Activated T-cell treated with anti-CD3 and anti-CD28 coated beads, Interleukin-2, amount 50 U/mL, for 72 hours (primary cell): ENCODE results near the gene FKBP6. TPM values are rescaled to one million over a fixed set of nuclear protein-coding genes. Genes with fewer than 3 reads are reported as not detected.
"Not testable (repeated sequence)": the region's sequence is repeated elsewhere in the genome, so short reads cannot be mapped to it uniquely, and the experiment has no call there.

Source experiments
- ATAC-seq, 2 donors: fragments of 150-1000 bp; cut with Tn5 transposase; replicated peaks in 1 of 2; 2 replicates each; pipeline ENCODE4 v1.10.0; 2021; ENCODE audit warnings: moderate library complexity in 2 of 2, mild to moderate bottlenecking in 1 of 2
- DNase-seq, 2 donors: peaks; one replicate each; pipeline ENCODE4 v3.0.0; 2021 to 2022; ENCODE audit warnings: mixed read lengths in 1 of 2
- H3K27ac Mint-ChIP-seq: one replicate; pipeline ENCODE4 v1.8.0; 2022; ENCODE audit warnings: mild to moderate bottlenecking, moderate library complexity, mixed read lengths
- H3K27me3 Mint-ChIP-seq: one replicate; pipeline ENCODE4 v1.8.0; 2022; ENCODE audit warnings: low read depth, mixed read lengths
- H3K36me3 Mint-ChIP-seq, 2 donors: one replicate each; pipeline ENCODE4 v1.8.0; 2022; ENCODE audit warnings: mixed read lengths in 2 of 2, mild to moderate bottlenecking in 1 of 2; ENCODE audit not compliant: insufficient read depth in 2 of 2
- H3K4me1 Mint-ChIP-seq: one replicate; pipeline ENCODE4 v1.8.0; 2022; ENCODE audit warnings: low read depth, mixed read lengths
- H3K4me3 Mint-ChIP-seq, 2 donors: one replicate each; pipeline ENCODE4 v1.8.0; 2022; ENCODE audit warnings: mild to moderate bottlenecking in 2 of 2, mixed read lengths in 2 of 2, moderate library complexity in 2 of 2
- H3K9me3 Mint-ChIP-seq, 2 donors: one replicate each; pipeline ENCODE4 v1.8.0; 2022; ENCODE audit warnings: mixed read lengths in 2 of 2
- total RNA-seq, 2 donors: library from RNA; stranded (reverse); gene quantifications; one replicate each; pipeline ENCODE4 v1.2.3, GENCODE V29; 2022

FKBP6 gene
- total RNA-seq, 2 donors from 2014 or later, result not detected

- H3K27me3 Mint-ChIP-seq, H3K9me3 Mint-ChIP-seq, H3K4me3 Mint-ChIP-seq, DNase-seq, ATAC-seq, H3K27ac Mint-ChIP-seq: not testable (repeated sequence)
- Mint-ChIP-seq H3K36me3 (peaks cover 1 to 14% of the 10 kb centered on the region in 2 donors), H3K4me1 (peaks cover 26% of the 10 kb centered on the region)
These were observed 16.5 kb upstream of the FKBP6 start for GRCh38 chr7:73311421-73311820.

GRCh38 chr7:73312831-73313520, 15.0 kb upstream of the FKBP6 start:
- H3K27ac Mint-ChIP-seq, result no peak overlapping the region
- H3K4me1 Mint-ChIP-seq, result peaks cover 11% of the 10 kb centered on the region
- no peak overlapping the region for H3K4me3 Mint-ChIP-seq
- H3K36me3 Mint-ChIP-seq, result peaks cover 1 to 4% of the 10 kb centered on the region in 2 donors
- H3K9me3 Mint-ChIP-seq, result peaks cover 0 to 1% of the 10 kb centered on the region in 2 donors
- ATAC-seq (no peak), DNase-seq (no peak)
- H3K27me3 Mint-ChIP-seq, result no peaks in the 10 kb centered on the region

GRCh38 chr7:73313521-73313906, 14.4 kb upstream of the FKBP6 start:
- DNase-seq, result no peak
- no peak for ATAC-seq
- Mint-ChIP-seq H3K27ac (no peak overlapping the region), H3K36me3 (peaks cover under 1 to 1% of the 10 kb centered on the region in 2 donors), H3K27me3 (no peaks in the 10 kb centered on the region), H3K9me3 (peaks cover 0 to 1% of the 10 kb centered on the region in 2 donors), H3K4me3 (no peak overlapping the region), H3K4me1 (peaks cover 7% of the 10 kb centered on the region)

- ATAC-seq, result no peak
- DNase-seq, result no peak
- Mint-ChIP-seq H3K27ac (no peak overlapping the region), H3K9me3 (peaks cover 0 to under 1% of the 10 kb centered on the region in 2 donors), H3K4me3 (no peak overlapping the region), H3K36me3 (no peaks in the 10 kb centered on the region), H3K4me1 (peaks cover 4% of the 10 kb centered on the region), H3K27me3 (no peaks in the 10 kb centered on the region)
These were observed 13.7 kb upstream of the FKBP6 start for GRCh38 chr7:73314271-73314670.

GRCh38 chr7:73316521-73316920, 11.4 kb upstream of the FKBP6 start:
- H3K36me3 Mint-ChIP-seq, result no peaks in the 10 kb centered on the region
- DNase-seq, result no peak
- H3K4me1 Mint-ChIP-seq, result no peaks in the 10 kb centered on the region
- H3K4me3 Mint-ChIP-seq, result no peak overlapping the region
- H3K27ac Mint-ChIP-seq, result no peak overlapping the region
- no peaks in the 10 kb centered on the region for H3K9me3 Mint-ChIP-seq
- ATAC-seq, result no peak
- no peaks in the 10 kb centered on the region for H3K27me3 Mint-ChIP-seq

- H3K4me3 Mint-ChIP-seq, H3K4me1 Mint-ChIP-seq, H3K9me3 Mint-ChIP-seq, H3K36me3 Mint-ChIP-seq, H3K27ac Mint-ChIP-seq, DNase-seq, ATAC-seq, H3K27me3 Mint-ChIP-seq: not testable (repeated sequence)
These were observed 9.2 kb upstream of the FKBP6 start for GRCh38 chr7:73318656-73319204.

GRCh38 chr7:73319541-73319940, 8.4 kb upstream of the FKBP6 start:
- H3K4me1 Mint-ChIP-seq, result peaks cover 10% of the 10 kb centered on the region
- not testable (repeated sequence) for H3K9me3 Mint-ChIP-seq

GRCh38 chr7:73320009-73320408, 8.0 kb upstream of the FKBP6 start:
- H3K4me1 Mint-ChIP-seq, result peaks cover 10% of the 10 kb centered on the region
- DNase-seq, H3K27ac Mint-ChIP-seq, H3K4me3 Mint-ChIP-seq, H3K27me3 Mint-ChIP-seq, H3K36me3 Mint-ChIP-seq, ATAC-seq, H3K9me3 Mint-ChIP-seq: not testable (repeated sequence)

More at GRCh38 chr7:73319541-73319940, 8.4 kb upstream of the FKBP6 start:
- not testable (repeated sequence) for H3K4me3 Mint-ChIP-seq, H3K36me3 Mint-ChIP-seq, H3K27ac Mint-ChIP-seq, H3K27me3 Mint-ChIP-seq, ATAC-seq, DNase-seq

GRCh38 chr7:73323434-73324080, 4.4 kb upstream of the FKBP6 start:
- not testable (repeated sequence) for H3K27me3 Mint-ChIP-seq, H3K9me3 Mint-ChIP-seq, H3K36me3 Mint-ChIP-seq, H3K27ac Mint-ChIP-seq, ATAC-seq, DNase-seq
- Mint-ChIP-seq H3K4me3 (peak overlapping the region; percentile 64 to 69), H3K4me1 (peaks cover 10% of the 10 kb centered on the region)

- Mint-ChIP-seq H3K4me3 (peak overlapping the region; percentile 64 to 69), H3K4me1 (peaks cover 10% of the 10 kb centered on the region)
- not testable (repeated sequence) for H3K27me3 Mint-ChIP-seq, H3K27ac Mint-ChIP-seq, H3K36me3 Mint-ChIP-seq, H3K9me3 Mint-ChIP-seq
- DNase-seq (peak; percentile 55 to 56), ATAC-seq (peak; percentile 91 to 94)
These were observed 3.7 kb upstream of the FKBP6 start for GRCh38 chr7:73324081-73324845.

GRCh38 chr7:73325424-73325823, 2.5 kb upstream of the FKBP6 start:
- H3K9me3 Mint-ChIP-seq, H3K4me3 Mint-ChIP-seq, H3K27ac Mint-ChIP-seq, H3K36me3 Mint-ChIP-seq, H3K27me3 Mint-ChIP-seq, DNase-seq, ATAC-seq: not testable (repeated sequence)
- H3K4me1 Mint-ChIP-seq, result peaks cover 10% of the 10 kb centered on the region

- peaks cover 10% of the 10 kb centered on the region for H3K4me1 Mint-ChIP-seq
- not testable (repeated sequence) for H3K36me3 Mint-ChIP-seq, H3K4me3 Mint-ChIP-seq, DNase-seq, H3K9me3 Mint-ChIP-seq, ATAC-seq, H3K27ac Mint-ChIP-seq, H3K27me3 Mint-ChIP-seq
These were observed 512 bp upstream of the FKBP6 start for GRCh38 chr7:73327449-73327848.

- H3K27ac Mint-ChIP-seq, result no peak overlapping the region
- ATAC-seq (no peak), DNase-seq (no peak)
- H3K9me3 Mint-ChIP-seq, result no peaks in the 10 kb centered on the region
- H3K27me3 Mint-ChIP-seq, result no peaks in the 10 kb centered on the region
- H3K4me1 Mint-ChIP-seq, result peaks cover 8% of the 10 kb centered on the region
- H3K36me3 Mint-ChIP-seq, result no peaks in the 10 kb centered on the region
- H3K4me3 Mint-ChIP-seq, result no peak overlapping the region
These were observed 735 bp downstream of the FKBP6 start for GRCh38 chr7:73328696-73329095.
